Testis (tissue), 2 donors: Measurements from ENCODE around the gene LIPM.

Experiments
- POLR2A ChIP-seq: fragments of 450-650 bp; IDR thresholded peaks from one replicate; pipeline ENCODE4 v1.6.1; 2017; ENCODE audit warnings: antibody characterized with exemption, mild to moderate bottlenecking, moderate library complexity
- TF ChIP-seq, protein P1 (sequence below), 3 experiments: fragments of 450-650 bp in 2 of 3; fragments of 200-600 bp in 1 of 3; sonication (generic) in 1 of 3; IDR thresholded peaks; one replicate each; pipeline ENCODE4 v1.5.1; 2016 to 2019; ENCODE audit warnings: antibody characterized with exemption in 3 of 3, mild to moderate bottlenecking in 2 of 3, moderate library complexity in 1 of 3

DNA sequence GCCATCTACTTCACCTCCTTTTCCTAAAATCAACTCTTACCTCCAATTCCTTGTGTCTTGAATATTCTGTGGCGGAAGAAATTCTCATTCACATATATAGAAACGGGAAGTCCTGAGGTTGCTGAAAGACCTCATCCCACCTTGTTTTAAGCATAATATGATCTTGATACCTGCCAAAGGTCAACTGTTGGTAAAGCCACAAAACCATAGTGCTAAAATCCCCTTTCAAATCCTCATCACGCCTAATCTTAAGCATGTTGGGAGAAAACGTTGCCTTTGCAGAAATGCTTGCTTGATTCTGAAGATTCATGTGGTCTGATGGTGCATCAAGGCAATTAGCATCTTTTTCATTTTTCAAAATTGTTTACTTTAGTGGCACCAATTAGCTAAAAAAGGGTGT lies 40.6 kb downstream of the LIPM start:
- no peak for TF ChIP-seq POLR2A
- TF ChIP-seq, protein P1, sequence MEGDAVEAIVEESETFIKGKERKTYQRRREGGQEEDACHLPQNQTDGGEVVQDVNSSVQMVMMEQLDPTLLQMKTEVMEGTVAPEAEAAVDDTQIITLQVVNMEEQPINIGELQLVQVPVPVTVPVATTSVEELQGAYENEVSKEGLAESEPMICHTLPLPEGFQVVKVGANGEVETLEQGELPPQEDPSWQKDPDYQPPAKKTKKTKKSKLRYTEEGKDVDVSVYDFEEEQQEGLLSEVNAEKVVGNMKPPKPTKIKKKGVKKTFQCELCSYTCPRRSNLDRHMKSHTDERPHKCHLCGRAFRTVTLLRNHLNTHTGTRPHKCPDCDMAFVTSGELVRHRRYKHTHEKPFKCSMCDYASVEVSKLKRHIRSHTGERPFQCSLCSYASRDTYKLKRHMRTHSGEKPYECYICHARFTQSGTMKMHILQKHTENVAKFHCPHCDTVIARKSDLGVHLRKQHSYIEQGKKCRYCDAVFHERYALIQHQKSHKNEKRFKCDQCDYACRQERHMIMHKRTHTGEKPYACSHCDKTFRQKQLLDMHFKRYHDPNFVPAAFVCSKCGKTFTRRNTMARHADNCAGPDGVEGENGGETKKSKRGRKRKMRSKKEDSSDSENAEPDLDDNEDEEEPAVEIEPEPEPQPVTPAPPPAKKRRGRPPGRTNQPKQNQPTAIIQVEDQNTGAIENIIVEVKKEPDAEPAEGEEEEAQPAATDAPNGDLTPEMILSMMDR (IDR thresholded peaks at IDR 0.05): no peak
